Karpas-422 (cell line): ENCODE data around the gene VPS13D. TPM values are rescaled to one million over a fixed set of nuclear protein-coding genes. Genes with fewer than 3 reads are reported as not detected.

ENCODE experiments used
- DNase-seq: peaks from one replicate; pipeline ENCODE4 v3.0.0-alpha.2; 2015
- H2AFZ ChIP-seq: fragments of 200-600 bp; sonication (generic); 2 replicates; pipeline ENCODE4 v1.6.1; 2014; ENCODE audit warnings: antibody characterized with exemption, low read length, mixed read lengths
- H3K27ac ChIP-seq: fragments of 200-600 bp; sonication (generic); 2 replicates; pipeline ENCODE4 v1.5.1; 2014; ENCODE audit warnings: mild to moderate bottlenecking, low read length, moderate library complexity
- H3K27me3 ChIP-seq: fragments of 200-600 bp; sonication (generic); 2 replicates; pipeline ENCODE4 v1.6.1; 2014; ENCODE audit warnings: low read length, mixed read lengths
- H3K36me3 ChIP-seq: fragments of 200-600 bp; sonication (generic); 2 replicates; pipeline ENCODE4 v1.6.1; 2014; ENCODE audit warnings: low read length, mixed read lengths; ENCODE audit not compliant: insufficient read depth
- H3K4me1 ChIP-seq: fragments of 200-600 bp; sonication (generic); 2 replicates; pipeline ENCODE4 v1.6.1; 2014; ENCODE audit warnings: mild to moderate bottlenecking, low read length, mixed read lengths
- H3K4me2 ChIP-seq: fragments of 200-600 bp; sonication (generic); 2 replicates; pipeline ENCODE4 v1.6.1; 2014; ENCODE audit warnings: low read length, low read depth, mild to moderate bottlenecking; ENCODE audit not compliant: poor library complexity, severe bottlenecking
- H3K4me3 ChIP-seq: fragments of 200-600 bp; sonication (generic); 2 replicates; pipeline ENCODE4 v1.5.1; 2014; ENCODE audit warnings: mild to moderate bottlenecking, antibody characterized with exemption, low read length, mixed read lengths
- H3K79me2 ChIP-seq: fragments of 200-600 bp; sonication (generic); 2 replicates; pipeline ENCODE4 v1.6.1; 2014; ENCODE audit warnings: mild to moderate bottlenecking, low read length, mixed read lengths
- H3K9ac ChIP-seq: fragments of 200-600 bp; sonication (generic); 2 replicates; pipeline ENCODE4 v1.6.0; 2014; ENCODE audit warnings: low read length
- H3K9me2 ChIP-seq: fragments of 200-600 bp; sonication (generic), shearing (Covaris generic); replicated peaks from 2 replicates; pipeline ENCODE4 v1.6.0; 2014; ENCODE audit warnings: mild to moderate bottlenecking, low read length, moderate library complexity; ENCODE audit not compliant: insufficient read depth
- H3K9me3 ChIP-seq: fragments of 300-700, 200-600 bp; sonication (generic); 2 replicates; pipeline ENCODE4 v1.6.1; 2014; ENCODE audit warnings: low read length, mixed read lengths
- H4K20me1 ChIP-seq: fragments of 200-600 bp; sonication (generic); 2 replicates; pipeline ENCODE4 v1.6.1; 2014; ENCODE audit warnings: mild to moderate bottlenecking, antibody characterized with exemption, low read length, low read depth; ENCODE audit not compliant: insufficient read depth
- total RNA-seq: library from RNA; depleted of rRNA; stranded (reverse); fragments of >200 nt; shearing (Covaris generic); gene quantifications from 2 replicates; pipeline ENCODE4 v1.2.3, GENCODE V29; 2014; ENCODE audit warnings: low replicate concordance

The VPS13D gene
- total RNA-seq, 1 experiment from 2014 or later, result 36.2 TPM

- H3K27ac ChIP-seq, result no peak overlapping the region
Observed at GRCh38 chr1:12230549-12231275, 882 bp downstream of the VPS13D start.

GRCh38 chr1:12231276-12231595 is 1.4 kb downstream of the VPS13D start:
- Histone ChIP-seq H3K27me3 (no peaks in the 10 kb centered on the region), H3K79me2 (peaks cover 33% of the 10 kb centered on the region), H3K4me3 (peak overlapping the region; percentile 99), H2AFZ (no peak overlapping the region), H3K27ac (no peak overlapping the region), H4K20me1 (peaks cover 5% of the 10 kb centered on the region; the same call in 1 of the 2 replicates), H3K36me3 (no peaks in the 10 kb centered on the region), H3K4me2 (peak overlapping the region; percentile 80), H3K9me2 (no peaks in the 10 kb centered on the region), H3K4me1 (peaks cover 13% of the 10 kb centered on the region), H3K9ac (peak overlapping the region; percentile 95), H3K9me3 (no peaks in the 10 kb centered on the region)
- no peak for DNase-seq

More at GRCh38 chr1:12230549-12231275, 882 bp downstream of the VPS13D start:
- peaks cover 13% of the 10 kb centered on the region for H3K4me1 ChIP-seq
- H3K4me3 ChIP-seq, result peak overlapping the region; percentile 99
- H3K4me2 ChIP-seq, result peak overlapping the region; percentile 80
- no peaks in the 10 kb centered on the region for H3K9me3 ChIP-seq
- H3K9me2 ChIP-seq, result no peaks in the 10 kb centered on the region
- peak overlapping the region; percentile 95 for H3K9ac ChIP-seq
- peak; percentile 48 for DNase-seq
- H3K79me2 ChIP-seq, result peaks cover 33% of the 10 kb centered on the region
- no peaks in the 10 kb centered on the region for H3K27me3 ChIP-seq
- no peaks in the 10 kb centered on the region for H3K36me3 ChIP-seq
- peak overlapping the region; percentile 93; the same call in 1 of the 2 replicates for H2AFZ ChIP-seq
- H4K20me1 ChIP-seq, result peaks cover 5% of the 10 kb centered on the region; the same call in 1 of the 2 replicates

- Histone ChIP-seq H3K9me3 (no peaks in the 10 kb centered on the region), H3K4me3 (no peak overlapping the region), H2AFZ (no peak overlapping the region), H3K27me3 (no peaks in the 10 kb centered on the region), H3K9ac (0 out of 2 replicates have a peak overlapping the region, but pooled peaks have one; percentile 21), H3K9me2 (no peaks in the 10 kb centered on the region), H3K27ac (no peak overlapping the region), H3K79me2 (peaks cover 33% of the 10 kb centered on the region), H3K4me2 (peak overlapping the region; percentile 80), H3K36me3 (no peaks in the 10 kb centered on the region), H3K4me1 (peaks cover 13% of the 10 kb centered on the region), H4K20me1 (peaks cover 5% of the 10 kb centered on the region; the same call in 1 of the 2 replicates)
- no peak for DNase-seq
Observed at GRCh38 chr1:12232221-12232620, 2.4 kb downstream of the VPS13D start.

- Histone ChIP-seq H3K4me2 (no peak overlapping the region), H3K4me1 (no peaks in the 10 kb centered on the region), H3K9ac (no peak overlapping the region), H3K27ac (no peak overlapping the region), H3K36me3 (peaks cover 3% of the 10 kb centered on the region; the same call in 1 of the 2 replicates), H3K79me2 (peaks cover 5% of the 10 kb centered on the region; the same call in 1 of the 2 replicates), H3K9me2 (no peaks in the 10 kb centered on the region), H3K9me3 (no peaks in the 10 kb centered on the region), H3K4me3 (no peak overlapping the region), H4K20me1 (no peaks in the 10 kb centered on the region), H3K27me3 (no peaks in the 10 kb centered on the region), H2AFZ (no peak overlapping the region)
- DNase-seq, result no peak
Observed at GRCh38 chr1:12244078-12244477, 14.2 kb downstream of the VPS13D start.

- no peak for DNase-seq
- Histone ChIP-seq H3K4me2 (no peak overlapping the region), H4K20me1 (no peaks in the 10 kb centered on the region), H3K9ac (no peak overlapping the region), H3K79me2 (peaks cover 5% of the 10 kb centered on the region; the same call in 1 of the 2 replicates), H3K36me3 (peaks cover 3% of the 10 kb centered on the region; the same call in 1 of the 2 replicates), H3K4me1 (no peaks in the 10 kb centered on the region), H2AFZ (no peak overlapping the region), H3K27me3 (no peaks in the 10 kb centered on the region), H3K27ac (no peak overlapping the region), H3K9me2 (no peaks in the 10 kb centered on the region), H3K4me3 (no peak overlapping the region), H3K9me3 (no peaks in the 10 kb centered on the region)
Observed at GRCh38 chr1:12244585-12244984, 14.8 kb downstream of the VPS13D start.

- no peaks in the 10 kb centered on the region for H3K9me2 ChIP-seq
Observed at GRCh38 chr1:12245116-12245515, 15.3 kb downstream of the VPS13D start.

GRCh38 chr1:12245733-12246132 is 15.9 kb downstream of the VPS13D start:
- H3K4me2 ChIP-seq, result no peak overlapping the region

More at GRCh38 chr1:12245116-12245515, 15.3 kb downstream of the VPS13D start:
- H3K9me3 ChIP-seq, result no peaks in the 10 kb centered on the region
- H4K20me1 ChIP-seq, result no peaks in the 10 kb centered on the region
- no peak overlapping the region for H3K4me3 ChIP-seq
- H2AFZ ChIP-seq, result no peak overlapping the region
- no peaks in the 10 kb centered on the region for H3K79me2 ChIP-seq
- H3K36me3 ChIP-seq, result peaks cover 3% of the 10 kb centered on the region; the same call in 1 of the 2 replicates
- DNase-seq, result no peak
- no peaks in the 10 kb centered on the region for H3K4me1 ChIP-seq
- no peak overlapping the region for H3K27ac ChIP-seq
- H3K4me2 ChIP-seq, result no peak overlapping the region
- no peak overlapping the region for H3K9ac ChIP-seq
- no peaks in the 10 kb centered on the region for H3K27me3 ChIP-seq

GRCh38 chr1:12246584-12246983 is 16.8 kb downstream of the VPS13D start:
- Histone ChIP-seq H3K36me3 (peaks cover 3% of the 10 kb centered on the region; the same call in 1 of the 2 replicates), H4K20me1 (no peaks in the 10 kb centered on the region), H3K4me2 (no peak overlapping the region), H3K9me2 (no peaks in the 10 kb centered on the region), H3K9me3 (no peaks in the 10 kb centered on the region), H3K27ac (no peak overlapping the region), H3K79me2 (no peaks in the 10 kb centered on the region), H3K27me3 (no peaks in the 10 kb centered on the region), H3K9ac (no peak overlapping the region), H3K4me1 (no peaks in the 10 kb centered on the region), H2AFZ (no peak overlapping the region), H3K4me3 (no peak overlapping the region)
- no peak for DNase-seq

More at GRCh38 chr1:12245733-12246132, 15.9 kb downstream of the VPS13D start:
- DNase-seq, result no peak
- Histone ChIP-seq H3K9ac (no peak overlapping the region), H3K9me2 (no peaks in the 10 kb centered on the region), H2AFZ (no peak overlapping the region), H3K79me2 (no peaks in the 10 kb centered on the region), H3K4me1 (no peaks in the 10 kb centered on the region), H3K9me3 (no peaks in the 10 kb centered on the region), H3K27me3 (no peaks in the 10 kb centered on the region), H3K27ac (no peak overlapping the region), H4K20me1 (no peaks in the 10 kb centered on the region), H3K4me3 (no peak overlapping the region), H3K36me3 (peaks cover 3% of the 10 kb centered on the region; the same call in 1 of the 2 replicates)
